HepG2 (cell line): Measurements from ENCODE around the gene SIX3. TPM values are rescaled to one million over a fixed set of nuclear protein-coding genes. Genes with fewer than 3 reads are reported as not detected.

Experiments used
- ATAC-seq: fragments of 200-7000 bp; cut with Tn5 transposase; 3 replicates; pipeline ENCODE4 v1.9.1; 2020; ENCODE audit warnings: mild to moderate bottlenecking, moderate library complexity
- BruUV-seq: library from RNA; stranded (reverse); fragments of 400-500 nt; replicated peaks from 2 replicates; lab custom pipeline; 2021; lab: Mats Ljungman, UMichigan
- CTCF ChIA-PET: fragments of 300-600 bp; formaldehyde crosslinking; extraction: SDS; loops from one replicate; lab custom pipeline; 2021; ENCODE audit warnings: low total read pairs, inconsistent platforms, low intra/inter-chr PET ratio; lab: Yijun Ruan, JAX
- POLR2A ChIA-PET: fragments of 350-600 bp; sonication (Branson Sonifier 250); formaldehyde crosslinking; loops from one replicate; lab custom pipeline; 2020; ENCODE audit warnings: antibody characterized with exemption, inconsistent platforms; lab: Yijun Ruan, JAX
- DNase-seq: peaks from one replicate; pipeline ENCODE4 v3.0.0-alpha.2; 2015; ENCODE audit warnings: low spot score
- FAIRE-seq: peaks from 3 replicates; lab custom pipeline; 2011; peaks lifted over from hg19 to GRCh38; lab: Jason Lieb, UNC
- H2AFZ ChIP-seq: one replicate; pipeline ENCODE4 v1.6.1; 2011; ENCODE audit warnings: low read length, inconsistent platforms
- H3K27ac ChIP-seq: fragments of 300-600 bp; 3 replicates; pipeline ENCODE4 v1.8.0; 2011; ENCODE audit warnings: mixed run types, mild to moderate bottlenecking, mixed read lengths, low read length, inconsistent platforms; ENCODE audit not compliant: insufficient read depth; ENCODE audit errors: extremely low read length
- H3K27me3 ChIP-seq, 2 experiments: fragments of 200-600 bp in 1 of 2; 2 replicates in 1 of 2; 3 replicates in 1 of 2; pipeline versions ENCODE4 v1.6.0 to v1.8.0; 2011; ENCODE audit warnings: low read length in 2 of 2, mild to moderate bottlenecking in 2 of 2, moderate library complexity in 2 of 2, inconsistent platforms in 1 of 2; ENCODE audit not compliant: insufficient read depth in 2 of 2, control insufficient read depth in 1 of 2
- H3K36me3 ChIP-seq, 2 experiments: fragments of 200-600 bp in 1 of 2; replicated peaks in 1 of 2; 2 replicates in 1 of 2; 3 replicates in 1 of 2; pipeline versions ENCODE4 v1.5.1 to v1.8.0; 2011; ENCODE audit warnings: low read length in 2 of 2, inconsistent platforms in 1 of 2; ENCODE audit not compliant: insufficient read depth in 2 of 2, control insufficient read depth in 1 of 2
- H3K4me1 ChIP-seq: 2 replicates; pipeline ENCODE4 v1.5.1; 2012; ENCODE audit warnings: low read length, inconsistent platforms; ENCODE audit not compliant: insufficient read depth
- H3K4me2 ChIP-seq: 2 replicates; pipeline ENCODE4 v1.6.0; 2011; ENCODE audit warnings: low read depth, low read length, inconsistent platforms
- H3K4me3 ChIP-seq, 3 experiments: fragments of 200-600 bp in 1 of 3; sonication (generic), shearing (Covaris generic) in 1 of 3; replicated peaks in 1 of 3; 2 replicates each; pipeline ENCODE4 v1.5.1; 2011 to 2016; ENCODE audit warnings: low read length in 3 of 3, inconsistent platforms in 2 of 3, low read depth in 2 of 3, mild to moderate bottlenecking in 2 of 3, control low read depth in 1 of 3, mixed read lengths in 1 of 3; ENCODE audit not compliant: insufficient read depth in 1 of 3
- H3K79me2 ChIP-seq: one replicate; pipeline ENCODE4 v1.6.1; 2011; ENCODE audit warnings: low read length, inconsistent platforms; ENCODE audit not compliant: insufficient read depth
- H3K9ac ChIP-seq: 2 replicates; pipeline ENCODE4 v1.6.0; 2011; ENCODE audit warnings: mild to moderate bottlenecking, low read depth, low read length, inconsistent platforms; ENCODE audit not compliant: insufficient read depth
- H3K9me3 ChIP-seq: 2 replicates; pipeline ENCODE4 v1.5.1; 2012; ENCODE audit warnings: mild to moderate bottlenecking, low read length
- H4K20me1 ChIP-seq: 2 replicates; pipeline ENCODE4 v1.6.0; 2011; ENCODE audit warnings: inconsistent platforms, mild to moderate bottlenecking, low read length, moderate library complexity; ENCODE audit not compliant: insufficient read depth
- ATM ChIP-seq: fragments of 450-650 bp; IDR thresholded peaks from 2 replicates; pipeline ENCODE4 v1.7.1; 2017; ENCODE audit warnings: mild to moderate bottlenecking, borderline replicate concordance
- MAFF ChIP-seq: IDR thresholded peaks from 2 replicates; pipeline ENCODE4 v1.6.1; 2011; ENCODE audit warnings: low read depth, low read length, improper control_type of control experiment
- MAFK ChIP-seq, 2 experiments: IDR thresholded peaks in 1 of 2; conservative IDR thresholded peaks in 1 of 2; 2 replicates each; pipeline ENCODE4 v1.6.1; 2011; ENCODE audit warnings: improper control_type of control experiment in 2 of 2, low read length in 2 of 2
- NR0B2 ChIP-seq: sonication (generic); formaldehyde crosslinking; IDR thresholded peaks from 2 replicates; pipeline ENCODE4 v1.4.0; 2020; ENCODE audit warnings: mild to moderate bottlenecking, missing genetic modification reagents
- TCF12 ChIP-seq, 2 experiments: fragments of 450-650 bp in 1 of 2; sonication (generic) in 1 of 2; formaldehyde crosslinking in 1 of 2; IDR thresholded peaks; 2 replicates each; pipeline versions ENCODE4 v1.6.1 to v1.8.0; 2017 to 2022; ENCODE audit warnings: antibody characterized with exemption in 1 of 2, mild to moderate bottlenecking in 1 of 2, missing genetic modification reagents in 1 of 2, moderate library complexity in 1 of 2
- THAP9 ChIP-seq: sonication (generic); formaldehyde crosslinking; IDR thresholded peaks from 2 replicates; pipeline ENCODE4; 2020; ENCODE audit warnings: missing genetic modification reagents, mild to moderate bottlenecking, borderline replicate concordance
- WGBS: methylation state at CpG from one replicate; pipeline ENCODE4 v1.1.6; 2017; ENCODE audit warnings: low lambda C conversion rate; 5-methylcytosine and 5-hydroxymethylcytosine counted together
- in situ Hi-C: cut with HindIII; loops from 2 replicates; pipeline ENCODE4 v1.10.0; 2017; ENCODE audit warnings: low pct_unique_long_range_greater_than_20kb; ENCODE audit not compliant: extremely low pct_ligation_motif_present
- intact Hi-C: fragments of 100-400 bp; cut with micrococcal nuclease; formaldehyde crosslinking; loops from one replicate; pipeline ENCODE4 v1.10.0; 2022; ENCODE audit not compliant: unreplicated experiment
- polyA plus RNA-seq, 8 experiments: library from polyadenylated mRNA; depleted of rRNA in 3 of 8; stranded (reverse) in 7 of 8; unstranded in 1 of 8; fragments of >200 nt; fragmentation: Illumina TruSeq in 4 of 8; extraction: Trizol in 4 of 8; gene quantifications; 2 replicates each; pipeline versions ENCODE4 v1.2.1 to v1.2.3, GENCODE V29; 2011 to 2016; ENCODE audit warnings: low read depth in 4 of 8, missing spikeins in 1 of 8, mixed read lengths in 1 of 8; ENCODE audit not compliant: insufficient read depth in 1 of 8
- total RNA-seq, 5 experiments: library from RNA; depleted of rRNA; stranded (reverse); fragments of >200 nt; fragmentation: Illumina TruSeq; extraction: Trizol; gene quantifications; 2 replicates each; pipeline ENCODE4 v1.2.3, GENCODE V29; 2016; ENCODE audit warnings: low read depth in 1 of 5

Gene SIX3
- total and polyA plus RNA-seq, 2 of the 13 experiments (the other 11 are each of a cell fraction or from before 2014, with no cell fraction given): not detected

- FAIRE-seq: no peak
- WGBS: 30% methylated on average over 1 of the region's 1 CpG
- Histone ChIP-seq H3K4me3 (no peak overlapping the region), H3K9me3 (no peaks in the 10 kb centered on the region), H3K9ac (no peak overlapping the region), H2AFZ (no peak overlapping the region), H3K36me3 (no peaks in the 10 kb centered on the region), H3K27ac (no peak overlapping the region), H3K4me2 (no peak overlapping the region), H3K79me2 (no peaks in the 10 kb centered on the region), H3K4me1 (no peaks in the 10 kb centered on the region), H3K27me3 (peaks cover 0 to 37% of the 10 kb centered on the region in 2 experiments; a peak in 2 of 5 replicates), H4K20me1 (no peaks in the 10 kb centered on the region)
- no TSS peak for BruUV-seq
- no peak for ATAC-seq
- ChIA-PET POLR2A (no interaction called here), CTCF (no interaction called here)
- in situ Hi-C loops: no loop called here
- no peak for TF ChIP-seq ATM
- TF ChIP-seq TCF12 (IDR thresholded peaks at IDR 0.05): no peak
- TF ChIP-seq TCF12 (CRISPR knock-in tag; IDR thresholded peaks at IDR 0.05): no peak
- TF ChIP-seq MAFK (conservative IDR thresholded peaks at IDR 0.05 in 1 of 2, IDR thresholded peaks at IDR 0.05 in 1 of 2; ENCODE audit: low read length in 2 of 2): peak in 1 of 2 experiments; percentile 66; a peak in 2 of 4 replicates
- TF ChIP-seq MAFF: peak; percentile 26; the same call in 1 of the 2 replicates
- no peak for DNase-seq
- intact Hi-C loops: no loop called here
Measured at GRCh38 chr2:44904578-44904977, 36.9 kb upstream of the SIX3 start.

GRCh38 chr2:44906972-44907371 is 34.5 kb upstream of the SIX3 start:
- Histone ChIP-seq H3K9me3 (no peaks in the 10 kb centered on the region), H3K9ac (no peak overlapping the region), H4K20me1 (no peaks in the 10 kb centered on the region), H3K79me2 (no peaks in the 10 kb centered on the region), H3K4me3 (no peak overlapping the region), H3K36me3 (no peaks in the 10 kb centered on the region), H3K27me3 (peaks cover 0 to 22% of the 10 kb centered on the region in 2 experiments; a peak in 2 of 5 replicates), H3K27ac (no peak overlapping the region), H2AFZ (no peak overlapping the region), H3K4me2 (0 out of 2 replicates have a peak overlapping the region, but pooled peaks have one; percentile 9), H3K4me1 (no peaks in the 10 kb centered on the region)
- peak; percentile 82 for ATAC-seq
- TF ChIP-seq THAP9 (CRISPR knock-in tag) (0 out of 2 replicates have a peak, but pooled peaks have one; percentile 22), NR0B2 (no peak)
- intact Hi-C loops (no loop called here), in situ Hi-C loops (no loop called here)
- ChIA-PET POLR2A (no interaction called here), CTCF (no interaction called here)
- no peak for FAIRE-seq
- no TSS peak for BruUV-seq
- 7% methylated on average over 9 of the region's 10 CpGs for WGBS
- no peak for DNase-seq
